ENCODE data around the gene LEKR1. TPM values are rescaled to one million over a fixed set of nuclear protein-coding genes. Genes with fewer than 3 reads are reported as not detected.

The LEKR1 gene
- total and polyA plus RNA-seq, 9 of the 15 experiments (the other 6 are each of a cell fraction or from before 2014, with no cell fraction given) = 0.76 to 1.8 (median 1.2) TPM

GRCh38 chr3:156787001-156787400 is 39.2 kb upstream of the LEKR1 start:
- no TSS peak for BruUV-seq (replicated peaks)
- Histone ChIP-seq H3K9ac (ENCODE audit: insufficient read depth in 1 of 2, low read depth in 2 of 2, low read length in 2 of 2) (peak overlapping the region; percentile 27 to 70; a peak in 2 of 4 replicates), H3K79me2 (ENCODE audit: control insufficient read depth, insufficient read depth, low read length) (no peaks in the 10 kb centered on the region), H3K4me2 (ENCODE audit: insufficient read depth, low read length) (peak overlapping the region; percentile 14; the same call in 1 of the 2 replicates), H3K27ac (ENCODE audit: extremely low read depth, low read depth, low read length) (peak overlapping the region; percentile 59; the same call in 2 of the 3 replicates), H3K4me1 (replicated peaks in 1 of 2; ENCODE audit: control insufficient read depth in 2 of 2, insufficient read depth in 2 of 2, low read length in 2 of 2) (peaks cover 3 to 41% of the 10 kb centered on the region in 2 experiments; a peak in 4 of 5 replicates), H3K36me3 (ENCODE audit: control insufficient read depth, insufficient read depth, low read length) (no peaks in the 10 kb centered on the region), H3K4me3 (no peak overlapping the region), H3K27me3 (ENCODE audit: control insufficient read depth in 2 of 2, insufficient read depth in 2 of 2, low read length in 2 of 2) (no peaks in the 10 kb centered on the region), H4K20me1 (replicated peaks; ENCODE audit: control insufficient read depth, insufficient read depth, low read length) (no peaks in the 10 kb centered on the region), H3K9me1 (ENCODE audit: control insufficient read depth, insufficient read depth, low read length) (no peaks in the 10 kb centered on the region), H3K9me3 (replicated peaks; ENCODE audit: control insufficient read depth, insufficient read depth, low read depth, low read length) (no peaks in the 10 kb centered on the region), H2AFZ (ENCODE audit: low read depth, low read length) (peak overlapping the region; percentile 91)
- TF ChIP-seq HMBOX1 (IDR thresholded peaks at IDR 0.05) (peak; percentile 37; the same call in 1 of the 2 replicates), CHD2 (IDR thresholded peaks at IDR 0.05; ENCODE audit: low read depth, low read length) (no peak), TCF15 (CRISPR knock-in tag; IDR thresholded peaks at IDR 0.05) (no peak), L3MBTL2 (IDR thresholded peaks at IDR 0.05) (0 out of 2 replicates have a peak, but pooled peaks have one; percentile 13)
- FAIRE-seq (peak; percentile 37), ATAC-seq (peak; percentile 60), DNase-seq (ENCODE audit: extremely low read depth in 1 of 4, low spot score in 3 of 4) (peak in 2 of 4 experiments; percentile 13 to 50)
- ChIA-PET POLR2A (interaction anchor here (0.9 to 1.4 kb wide), 2 partner anchors 21 to 34 kb away, joined by 3 to 4 read pairs; no protein-coding TSS in a partner anchor), CTCF (ENCODE audit: low intra/inter-chr PET ratio) (no interaction called here)
- in situ Hi-C loops (cut with MboI) (no loop called here), intact Hi-C loops (cut with micrococcal nuclease) (no loop called here)

Measured in K562 (cell line).